K562 (cell line): ENCODE results near the gene APBB2. TPM values are rescaled to one million over a fixed set of nuclear protein-coding genes. Genes with fewer than 3 reads are reported as not detected.

Experiments used
- ATAC-seq: fragments of 200-7000 bp; cut with Tn5 transposase; 3 replicates; pipeline ENCODE4 v1.9.1; 2020; ENCODE audit warnings: moderate library complexity
- BruUV-seq: library from RNA; stranded (reverse); fragments of 400-500 nt; replicated peaks from 2 replicates; lab custom pipeline; 2021; lab: Mats Ljungman, UMichigan
- CTCF ChIA-PET: fragments of 300-600 bp; formaldehyde crosslinking; extraction: SDS; loops from one replicate; lab custom pipeline; 2021; ENCODE audit warnings: low intra/inter-chr PET ratio; lab: Yijun Ruan, JAX
- POLR2A ChIA-PET: fragments of 300-600, 350-650 bp; sonication (Branson Sonifier 250); formaldehyde crosslinking; extraction: SDS; loops from one replicate; lab custom pipeline; 2021; ENCODE audit warnings: antibody characterized with exemption, inconsistent platforms; lab: Yijun Ruan, JAX
- DNase-seq, 4 experiments: peaks; one replicate each; pipeline versions ENCODE4 v3.0.0 to v3.0.0-alpha.2; 2011 to 2018; ENCODE audit warnings: low spot score in 3 of 4, mixed read lengths in 3 of 4; ENCODE audit errors: extremely low read depth in 1 of 4
- FAIRE-seq: peaks from 2 replicates; lab custom pipeline; 2011; peaks lifted over from hg19 to GRCh38; lab: Jason Lieb, UNC
- H2AFZ ChIP-seq: 2 replicates; pipeline ENCODE4 v1.6.0; 2011; ENCODE audit warnings: low read depth, low read length, control low read depth, inconsistent platforms
- H3K27ac ChIP-seq: fragments of 200-600 bp; 3 replicates; pipeline ENCODE4 v1.8.0; 2011; ENCODE audit warnings: low read depth, mild to moderate bottlenecking, control low read depth, inconsistent platforms, low read length, moderate library complexity, mixed read lengths; ENCODE audit errors: extremely low read depth
- H3K27me3 ChIP-seq, 2 experiments: fragments of 300-600 bp in 1 of 2; 2 replicates in 1 of 2; 3 replicates in 1 of 2; pipeline versions ENCODE4 v1.6.0 to v1.8.0; 2011; ENCODE audit warnings: inconsistent platforms in 2 of 2, low read length in 2 of 2, mild to moderate bottlenecking in 1 of 2, mixed read lengths in 1 of 2, moderate library complexity in 1 of 2; ENCODE audit not compliant: control insufficient read depth in 2 of 2, insufficient read depth in 2 of 2
- H3K36me3 ChIP-seq: fragments of 300-600 bp; 3 replicates; pipeline ENCODE4 v1.8.0; 2011; ENCODE audit warnings: mild to moderate bottlenecking, low read length, inconsistent platforms; ENCODE audit not compliant: control insufficient read depth, insufficient read depth
- H3K4me1 ChIP-seq, 2 experiments: fragments of 200-600 bp in 1 of 2; replicated peaks in 1 of 2; 2 replicates in 1 of 2; 3 replicates in 1 of 2; pipeline versions ENCODE4 v1.5.1 to v1.8.0; 2011; ENCODE audit warnings: inconsistent platforms in 2 of 2, low read length in 2 of 2, mild to moderate bottlenecking in 1 of 2, mixed read lengths in 1 of 2, moderate library complexity in 1 of 2; ENCODE audit not compliant: control insufficient read depth in 2 of 2, insufficient read depth in 2 of 2
- H3K4me2 ChIP-seq: 2 replicates; pipeline ENCODE4 v1.6.1; 2011; ENCODE audit warnings: low read length, control low read depth, inconsistent platforms, mixed read lengths; ENCODE audit not compliant: insufficient read depth
- H3K4me3 ChIP-seq: fragments of 200-600 bp; sonication (generic), shearing (Covaris generic); 2 replicates; pipeline ENCODE4 v1.5.1; 2016; ENCODE audit warnings: control low read depth, inconsistent platforms
- H3K79me2 ChIP-seq: fragments of 200-600 bp; 3 replicates; pipeline ENCODE4 v1.8.0; 2011; ENCODE audit warnings: low read length, inconsistent platforms; ENCODE audit not compliant: control insufficient read depth, insufficient read depth
- H3K9ac ChIP-seq, 2 experiments: 2 replicates each; pipeline versions ENCODE4 v1.6.0 to v1.6.1; 2011; ENCODE audit warnings: low read depth in 2 of 2, low read length in 2 of 2, control low read depth in 1 of 2, inconsistent platforms in 1 of 2, mild to moderate bottlenecking in 1 of 2, mixed read lengths in 1 of 2; ENCODE audit not compliant: insufficient read depth in 1 of 2
- H3K9me1 ChIP-seq: one replicate; pipeline ENCODE4 v1.6.0; 2011; ENCODE audit warnings: inconsistent platforms, mild to moderate bottlenecking, low read length, moderate library complexity; ENCODE audit not compliant: control insufficient read depth, insufficient read depth
- H3K9me3 ChIP-seq: replicated peaks from 2 replicates; pipeline ENCODE4 v1.5.1; 2011; ENCODE audit warnings: low read depth, low read length, inconsistent platforms; ENCODE audit not compliant: control insufficient read depth, insufficient read depth
- H4K20me1 ChIP-seq: replicated peaks from 2 replicates; pipeline ENCODE4 v1.6.1; 2011; ENCODE audit warnings: low read length, inconsistent platforms, mixed read lengths; ENCODE audit not compliant: control insufficient read depth, insufficient read depth
- GABPA ChIP-seq: fragments of 200-800 bp; sonication (Bioruptor generic); conservative IDR thresholded peaks from 2 replicates; pipeline ENCODE4 v1.6.1; 2016; ENCODE audit warnings: low read depth, missing genetic modification characterization, missing compliant biosample characterization
- HES1 ChIP-seq: fragments of 450-650 bp; IDR thresholded peaks from 2 replicates; pipeline ENCODE4 v1.6.1; 2016; ENCODE audit warnings: low read depth, mild to moderate bottlenecking, moderate library complexity
- HEY1 ChIP-seq: fragments of 250-450 bp; sonication (Bioruptor Pico); IDR thresholded peaks from 2 replicates; pipeline ENCODE4 v1.5.0; 2020; ENCODE audit warnings: mild to moderate bottlenecking, moderate library complexity, borderline replicate concordance
- KLF1 ChIP-seq: fragments of 450-650 bp; IDR thresholded peaks from 2 replicates; pipeline ENCODE4 v1.6.1; 2016; ENCODE audit warnings: missing genetic modification characterization, missing compliant biosample characterization
- LEF1 ChIP-seq: fragments of 450-650 bp; IDR thresholded peaks from 2 replicates; pipeline ENCODE4 v1.6.1; 2016; ENCODE audit warnings: mild to moderate bottlenecking
- MTF1 ChIP-seq: fragments of 250-450 bp; sonication (Bioruptor Pico); IDR thresholded peaks from 2 replicates; pipeline ENCODE4 v1.9.0; 2021; ENCODE audit warnings: moderate library complexity, mild to moderate bottlenecking, inconsistent platforms, borderline replicate concordance
- ZNF212 ChIP-seq: fragments of 450-650 bp; formaldehyde crosslinking; IDR thresholded peaks from 2 replicates; pipeline ENCODE4 v1.4.0; 2020; ENCODE audit warnings: mild to moderate bottlenecking
- ZNF217 ChIP-seq: sonication (generic); formaldehyde crosslinking; IDR thresholded peaks from 2 replicates; pipeline ENCODE4 v1.8.0; 2022; ENCODE audit warnings: mild to moderate bottlenecking, missing genetic modification reagents
- WGBS: fragments of 100-300 bp; shearing (Covaris generic); methylation state at CpG from one replicate; pipeline ENCODE4 v1.1.6; 2016; ENCODE audit warnings: low coverage, mixed read lengths; ENCODE audit not compliant: insufficient coverage; ENCODE audit errors: missing lambda C conversion rate; 5-methylcytosine and 5-hydroxymethylcytosine counted together
- in situ Hi-C: fragments of 300-500 bp; cut with MboI; formaldehyde crosslinking; loops from 4 replicates; pipeline ENCODE4 v1.15.0; 2018; ENCODE audit warnings: inconsistent platforms, mixed read lengths
- intact Hi-C: fragments of 100-400 bp; cut with micrococcal nuclease; formaldehyde crosslinking; loops from 2 replicates; pipeline ENCODE4 v1.14.2; 2022
- polyA plus RNA-seq, 8 experiments: library from polyadenylated mRNA; depleted of rRNA in 4 of 8; stranded (reverse) in 5 of 8; unstranded in 3 of 8; fragments of >200 nt; fragmentation: Nextera tagmentation in 2 of 8; fragmentation: Illumina TruSeq in 1 of 8; extraction: Ambion mirVana in 2 of 8; extraction: Trizol in 1 of 8; gene quantifications; 2 replicates each; pipeline versions ENCODE4 v1.2.1 to v1.2.3, GENCODE V29; 2011 to 2014; ENCODE audit warnings: inconsistent platforms in 1 of 8, missing spikeins in 1 of 8
- total RNA-seq, 7 experiments: library from RNA; depleted of rRNA in 6 of 7; stranded (reverse); fragments of >200 nt in 6 of 7; fragmentation: Illumina TruSeq in 2 of 7; extraction: Trizol in 2 of 7; gene quantifications; 2 replicates each; pipeline versions ENCODE4 v1.2.1 to v1.2.3, GENCODE V29; 2011 to 2021; ENCODE audit warnings: low replicate concordance in 1 of 7
- TF ChIP-seq, protein P1 (sequence below): sonication (generic); formaldehyde crosslinking; IDR thresholded peaks from 2 replicates; pipeline ENCODE4 v1.4.0; 2020; ENCODE audit warnings: mild to moderate bottlenecking, missing genetic modification reagents

The APBB2 gene
- total and polyA plus RNA-seq, 9 of the 15 experiments (the other 6 are each of a cell fraction or from before 2014, with no cell fraction given): 0.08 to 2.1 (median 1.4) TPM

GRCh38 chr4:41189076-41189475 lies 25.3 kb downstream of the APBB2 start:
- H3K79me2 ChIP-seq: no peaks in the 10 kb centered on the region
- in situ Hi-C loops (no loop called here), intact Hi-C loops (no loop called here)
- FAIRE-seq (no peak), ATAC-seq (no peak), DNase-seq (no peak)
- H3K4me3 ChIP-seq: no peak overlapping the region
- 0% methylated on average over 2 of the region's 2 CpGs for WGBS
- no peak overlapping the region for H3K27ac ChIP-seq
- TF ChIP-seq MTF1 (CRISPR knock-in tag): no peak
- no peak for TF ChIP-seq KLF1 (tag)
- no peak for TF ChIP-seq HEY1 (CRISPR knock-in tag)
- no peak for TF ChIP-seq ZNF217 (CRISPR knock-in tag)
- no peak for TF ChIP-seq HES1
- TF ChIP-seq, protein P1, sequence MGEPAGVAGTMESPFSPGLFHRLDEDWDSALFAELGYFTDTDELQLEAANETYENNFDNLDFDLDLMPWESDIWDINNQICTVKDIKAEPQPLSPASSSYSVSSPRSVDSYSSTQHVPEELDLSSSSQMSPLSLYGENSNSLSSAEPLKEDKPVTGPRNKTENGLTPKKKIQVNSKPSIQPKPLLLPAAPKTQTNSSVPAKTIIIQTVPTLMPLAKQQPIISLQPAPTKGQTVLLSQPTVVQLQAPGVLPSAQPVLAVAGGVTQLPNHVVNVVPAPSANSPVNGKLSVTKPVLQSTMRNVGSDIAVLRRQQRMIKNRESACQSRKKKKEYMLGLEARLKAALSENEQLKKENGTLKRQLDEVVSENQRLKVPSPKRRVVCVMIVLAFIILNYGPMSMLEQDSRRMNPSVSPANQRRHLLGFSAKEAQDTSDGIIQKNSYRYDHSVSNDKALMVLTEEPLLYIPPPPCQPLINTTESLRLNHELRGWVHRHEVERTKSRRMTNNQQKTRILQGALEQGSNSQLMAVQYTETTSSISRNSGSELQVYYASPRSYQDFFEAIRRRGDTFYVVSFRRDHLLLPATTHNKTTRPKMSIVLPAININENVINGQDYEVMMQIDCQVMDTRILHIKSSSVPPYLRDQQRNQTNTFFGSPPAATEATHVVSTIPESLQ (CRISPR knock-in tag): no peak
- TF ChIP-seq ZNF212 (CRISPR knock-in tag): no peak
- TF ChIP-seq GABPA: no peak
- TF ChIP-seq LEF1: no peak
- BruUV-seq: no TSS peak
- POLR2A ChIA-PET: no interaction called here
- H3K9ac ChIP-seq: no peak overlapping the region
- no peaks in the 10 kb centered on the region for H3K9me3 ChIP-seq
- no peaks in the 10 kb centered on the region for H4K20me1 ChIP-seq
- no peaks in the 10 kb centered on the region for H3K9me1 ChIP-seq
- no peaks in the 10 kb centered on the region for H3K27me3 ChIP-seq
- CTCF ChIA-PET: no interaction called here
- no peak overlapping the region for H2AFZ ChIP-seq
- H3K4me2 ChIP-seq: no peak overlapping the region
- H3K36me3 ChIP-seq: no peaks in the 10 kb centered on the region
- no peaks in the 10 kb centered on the region for H3K4me1 ChIP-seq
